ENCODE data around the gene CLDN15.

DNA sequence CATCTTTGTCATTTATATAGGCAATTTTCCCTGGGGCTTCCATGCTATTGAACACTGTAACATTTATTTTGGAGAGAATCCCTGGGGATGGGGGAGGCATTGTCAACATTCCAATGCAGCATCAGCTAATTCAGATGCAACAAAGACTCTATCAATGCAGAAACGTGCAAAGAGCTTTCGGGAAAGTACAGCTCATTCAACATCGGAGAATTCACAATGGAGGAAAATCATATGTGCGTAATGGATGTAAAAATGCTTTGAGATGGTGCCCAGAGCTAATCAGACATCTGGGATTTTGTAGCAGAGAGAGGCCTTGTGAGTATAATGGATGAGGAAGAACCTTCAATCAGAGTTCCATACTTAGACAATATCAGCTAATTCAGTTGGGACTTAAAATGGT is 35.6 kb upstream of the CLDN15 start:
- TF ChIP-seq, protein P1, sequence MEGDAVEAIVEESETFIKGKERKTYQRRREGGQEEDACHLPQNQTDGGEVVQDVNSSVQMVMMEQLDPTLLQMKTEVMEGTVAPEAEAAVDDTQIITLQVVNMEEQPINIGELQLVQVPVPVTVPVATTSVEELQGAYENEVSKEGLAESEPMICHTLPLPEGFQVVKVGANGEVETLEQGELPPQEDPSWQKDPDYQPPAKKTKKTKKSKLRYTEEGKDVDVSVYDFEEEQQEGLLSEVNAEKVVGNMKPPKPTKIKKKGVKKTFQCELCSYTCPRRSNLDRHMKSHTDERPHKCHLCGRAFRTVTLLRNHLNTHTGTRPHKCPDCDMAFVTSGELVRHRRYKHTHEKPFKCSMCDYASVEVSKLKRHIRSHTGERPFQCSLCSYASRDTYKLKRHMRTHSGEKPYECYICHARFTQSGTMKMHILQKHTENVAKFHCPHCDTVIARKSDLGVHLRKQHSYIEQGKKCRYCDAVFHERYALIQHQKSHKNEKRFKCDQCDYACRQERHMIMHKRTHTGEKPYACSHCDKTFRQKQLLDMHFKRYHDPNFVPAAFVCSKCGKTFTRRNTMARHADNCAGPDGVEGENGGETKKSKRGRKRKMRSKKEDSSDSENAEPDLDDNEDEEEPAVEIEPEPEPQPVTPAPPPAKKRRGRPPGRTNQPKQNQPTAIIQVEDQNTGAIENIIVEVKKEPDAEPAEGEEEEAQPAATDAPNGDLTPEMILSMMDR (IDR thresholded peaks at IDR 0.05; ENCODE audit: insufficient read depth, low read length, poor library complexity, severe bottlenecking), result no peak
- TF ChIP-seq EZH2phosphoT487 (conservative IDR thresholded peaks at IDR 0.05; ENCODE audit: low read length), result no peak
